ENCODE measurements around the gene B3GNT5.

B3GNT5 gene

GRCh38 chr3:183285828-183286457 is 32.9 kb downstream of the B3GNT5 start:
- DNase-seq (ENCODE audit: extremely low spot score, insufficient read length, low read depth) (peak; percentile 66), FAIRE-seq (peak; percentile 93)

- FAIRE-seq (no peak), DNase-seq (ENCODE audit: extremely low spot score, insufficient read length, low read depth) (no peak)
These were observed 34.4 kb downstream of the B3GNT5 start for GRCh38 chr3:183287301-183287971.

GRCh38 chr3:183288117-183288516 is 35.1 kb downstream of the B3GNT5 start:
- FAIRE-seq (no peak), DNase-seq (ENCODE audit: extremely low spot score, insufficient read length, low read depth) (no peak)

- DNase-seq (ENCODE audit: extremely low spot score, insufficient read length, low read depth) (no peak), FAIRE-seq (no peak)
These were observed 37.2 kb downstream of the B3GNT5 start for GRCh38 chr3:183290216-183290615.

GRCh38 chr3:183291497-183292031 is 38.5 kb downstream of the B3GNT5 start:
- no peak for FAIRE-seq

GRCh38 chr3:183293966-183294365 is 40.9 kb downstream of the B3GNT5 start:
- DNase-seq (ENCODE audit: extremely low spot score, insufficient read length, low read depth) (no peak), FAIRE-seq (no peak)

More at GRCh38 chr3:183291497-183292031, 38.5 kb downstream of the B3GNT5 start:
- no peak for DNase-seq (ENCODE audit: extremely low spot score, insufficient read length, low read depth)

GRCh38 chr3:183295211-183295610 is 42.2 kb downstream of the B3GNT5 start:
- FAIRE-seq (no peak), DNase-seq (ENCODE audit: extremely low spot score, insufficient read length, low read depth) (no peak)

- no peak for FAIRE-seq
- no peak for DNase-seq (ENCODE audit: extremely low spot score, insufficient read length, low read depth)
These were observed 43.9 kb downstream of the B3GNT5 start for GRCh38 chr3:183296944-183297343.

- FAIRE-seq (no peak), DNase-seq (ENCODE audit: extremely low spot score, insufficient read length, low read depth) (no peak)
These were observed 45.7 kb downstream of the B3GNT5 start for GRCh38 chr3:183298701-183299153.

- no peak for FAIRE-seq
- DNase-seq (ENCODE audit: extremely low spot score, insufficient read length, low read depth): no peak
These were observed 46.9 kb downstream of the B3GNT5 start for GRCh38 chr3:183299976-183300375.

- FAIRE-seq: no peak
- no peak for DNase-seq (ENCODE audit: extremely low spot score, insufficient read length, low read depth)
These were observed 48.0 kb downstream of the B3GNT5 start for GRCh38 chr3:183300996-183301562.

GRCh38 chr3:183301937-183302580 is 49.0 kb downstream of the B3GNT5 start:
- FAIRE-seq: no peak
- no peak for DNase-seq (ENCODE audit: extremely low spot score, insufficient read length, low read depth)

GRCh38 chr3:183303690-183304089 is 50.6 kb downstream of the B3GNT5 start:
- FAIRE-seq: no peak
- DNase-seq (ENCODE audit: extremely low spot score, insufficient read length, low read depth): no peak

- FAIRE-seq: no peak
- no peak for DNase-seq (ENCODE audit: extremely low spot score, insufficient read length, low read depth)
These were observed 54.0 kb downstream of the B3GNT5 start for GRCh38 chr3:183306798-183307671.

- DNase-seq (ENCODE audit: extremely low spot score, insufficient read length, low read depth): no peak
- no peak for FAIRE-seq
These were observed 54.7 kb downstream of the B3GNT5 start for GRCh38 chr3:183307749-183308148.

- no peak for FAIRE-seq
- no peak for DNase-seq (ENCODE audit: extremely low spot score, insufficient read length, low read depth)
These were observed 55.7 kb downstream of the B3GNT5 start for GRCh38 chr3:183308751-183309150.

GRCh38 chr3:183309276-183309675 is 56.2 kb downstream of the B3GNT5 start:
- no peak for FAIRE-seq
- no peak for DNase-seq (ENCODE audit: extremely low spot score, insufficient read length, low read depth)

GRCh38 chr3:183310936-183311335 is 57.9 kb downstream of the B3GNT5 start:
- no peak for FAIRE-seq
- DNase-seq (ENCODE audit: extremely low spot score, insufficient read length, low read depth): no peak

- DNase-seq (ENCODE audit: extremely low spot score, insufficient read length, low read depth): no peak
- no peak for FAIRE-seq
These were observed 59.4 kb downstream of the B3GNT5 start for GRCh38 chr3:183312433-183312832.

GRCh38 chr3:183313351-183313750 is 60.3 kb downstream of the B3GNT5 start:
- FAIRE-seq (no peak), DNase-seq (ENCODE audit: extremely low spot score, insufficient read length, low read depth) (no peak)
